Limb (tissue), 2 donors: Measurements from ENCODE around the gene NPAS2.
A peak's percentile ranks its signal among the peaks of the same experiment; 100 is the strongest.

Experiments
- DNase-seq, 2 donors: peaks; one replicate each; pipeline ENCODE4 v3.0.0-alpha.2; 2016; ENCODE audit errors: extremely low spot score in 2 of 2

NPAS2 gene

GRCh38 chr2:100819370-100820272, at the start of gene NPAS2:
TSS of gene NPAS2 (plus strand) at chr2:100820139. CDS start at chr2:100904755, 84,616 bp downstream.
- peak; percentile 52 to 78 for DNase-seq

- no peak for DNase-seq
Observed at GRCh38 chr2:100771125-100771524, 48.8 kb upstream of the NPAS2 start.

- no peak for DNase-seq
Observed at GRCh38 chr2:100773538-100773937, 46.4 kb upstream of the NPAS2 start.

- no peak for DNase-seq
Observed at GRCh38 chr2:100776445-100776844, 43.5 kb upstream of the NPAS2 start.

- DNase-seq, result peak in 1 of 2 donors; percentile 33
Observed at GRCh38 chr2:100778637-100779450, 41.1 kb upstream of the NPAS2 start.

GRCh38 chr2:100779908-100780202, 40.1 kb upstream of the NPAS2 start:
- DNase-seq, result no peak

GRCh38 chr2:100780203-100781008, 39.5 kb upstream of the NPAS2 start:
- DNase-seq, result peak in 1 of 2 donors; percentile 21

GRCh38 chr2:100781009-100781325, 39.0 kb upstream of the NPAS2 start:
- DNase-seq, result no peak

- no peak for DNase-seq
Observed at GRCh38 chr2:100781523-100782379, 38.2 kb upstream of the NPAS2 start.

GRCh38 chr2:100782380-100782878, 37.5 kb upstream of the NPAS2 start:
- no peak for DNase-seq

GRCh38 chr2:100783987-100784386, 36.0 kb upstream of the NPAS2 start:
- DNase-seq, result no peak

GRCh38 chr2:100784681-100785080, 35.3 kb upstream of the NPAS2 start:
- DNase-seq, result no peak

- DNase-seq, result no peak
Observed at GRCh38 chr2:100785626-100786296, 34.2 kb upstream of the NPAS2 start.

- DNase-seq, result no peak
Observed at GRCh38 chr2:100786297-100786658, 33.7 kb upstream of the NPAS2 start.

GRCh38 chr2:100786985-100787384, 33.0 kb upstream of the NPAS2 start:
- DNase-seq, result no peak

- DNase-seq, result no peak
Observed at GRCh38 chr2:100789361-100789760, 30.6 kb upstream of the NPAS2 start.

GRCh38 chr2:100791294-100791935, 28.5 kb upstream of the NPAS2 start:
- no peak for DNase-seq

- DNase-seq, result no peak
Observed at GRCh38 chr2:100791936-100792308, 28.0 kb upstream of the NPAS2 start.

GRCh38 chr2:100793220-100793619, 26.7 kb upstream of the NPAS2 start:
- no peak for DNase-seq

- no peak for DNase-seq
Observed at GRCh38 chr2:100793982-100794381, 26.0 kb upstream of the NPAS2 start.
